ENCODE measurements around the gene KIRREL3.

The KIRREL3 gene

GRCh38 chr11:126408901-126409619 lies 591.5 kb downstream of the KIRREL3 start:
- no peak for TF ChIP-seq CTCF (IDR thresholded peaks at IDR 0.05; ENCODE audit: extremely low read depth, insufficient read depth, missing control alignments)
- in situ Hi-C loops (cut with MboI; ENCODE audit: low pct_unique_long_range_greater_than_20kb, low sequenced_read_pairs, unreplicated experiment): no loop called here

GRCh38 chr11:126408496-126408895 lies 592.1 kb downstream of the KIRREL3 start:
- no peak for DNase-seq (ENCODE audit: low spot score)
- no peak for TF ChIP-seq CTCF (IDR thresholded peaks at IDR 0.05; ENCODE audit: extremely low read depth, insufficient read depth, missing control alignments)
- in situ Hi-C loops (cut with MboI; ENCODE audit: low pct_unique_long_range_greater_than_20kb, low sequenced_read_pairs, unreplicated experiment): no loop called here

More at GRCh38 chr11:126408901-126409619, 591.5 kb downstream of the KIRREL3 start:
- no peak for DNase-seq (ENCODE audit: low spot score)

GRCh38 chr11:126407682-126408288 lies 592.8 kb downstream of the KIRREL3 start:
- in situ Hi-C loops (cut with MboI; ENCODE audit: low pct_unique_long_range_greater_than_20kb, low sequenced_read_pairs, unreplicated experiment): no loop called here
- no peak for DNase-seq (ENCODE audit: low spot score)
- TF ChIP-seq CTCF (IDR thresholded peaks at IDR 0.05; ENCODE audit: extremely low read depth, insufficient read depth, missing control alignments): no peak

- in situ Hi-C loops (cut with MboI; ENCODE audit: low pct_unique_long_range_greater_than_20kb, low sequenced_read_pairs, unreplicated experiment): no loop called here
Measured at GRCh38 chr11:126407101-126407521, 593.5 kb downstream of the KIRREL3 start.

GRCh38 chr11:126406368-126406767 lies 594.2 kb downstream of the KIRREL3 start:
- in situ Hi-C loops (cut with MboI; ENCODE audit: low pct_unique_long_range_greater_than_20kb, low sequenced_read_pairs, unreplicated experiment): no loop called here
- DNase-seq (ENCODE audit: low spot score): no peak
- TF ChIP-seq CTCF (IDR thresholded peaks at IDR 0.05; ENCODE audit: extremely low read depth, insufficient read depth, missing control alignments): no peak

More at GRCh38 chr11:126407101-126407521, 593.5 kb downstream of the KIRREL3 start:
- TF ChIP-seq CTCF (IDR thresholded peaks at IDR 0.05; ENCODE audit: extremely low read depth, insufficient read depth, missing control alignments): no peak
- no peak for DNase-seq (ENCODE audit: low spot score)

- DNase-seq (ENCODE audit: low spot score): no peak
- in situ Hi-C loops (cut with MboI; ENCODE audit: low pct_unique_long_range_greater_than_20kb, low sequenced_read_pairs, unreplicated experiment): no loop called here
- TF ChIP-seq CTCF (IDR thresholded peaks at IDR 0.05; ENCODE audit: extremely low read depth, insufficient read depth, missing control alignments): no peak
Measured at GRCh38 chr11:126405906-126406305, 594.7 kb downstream of the KIRREL3 start.

Measured in GM13977 (cell line).